ENCODE data around the gene LTA4H.

LTA4H gene

GRCh38 chr12:96057986-96058553 lies 22.7 kb upstream of the LTA4H start:
- no peak for DNase-seq (ENCODE audit: low spot score)

DNA sequence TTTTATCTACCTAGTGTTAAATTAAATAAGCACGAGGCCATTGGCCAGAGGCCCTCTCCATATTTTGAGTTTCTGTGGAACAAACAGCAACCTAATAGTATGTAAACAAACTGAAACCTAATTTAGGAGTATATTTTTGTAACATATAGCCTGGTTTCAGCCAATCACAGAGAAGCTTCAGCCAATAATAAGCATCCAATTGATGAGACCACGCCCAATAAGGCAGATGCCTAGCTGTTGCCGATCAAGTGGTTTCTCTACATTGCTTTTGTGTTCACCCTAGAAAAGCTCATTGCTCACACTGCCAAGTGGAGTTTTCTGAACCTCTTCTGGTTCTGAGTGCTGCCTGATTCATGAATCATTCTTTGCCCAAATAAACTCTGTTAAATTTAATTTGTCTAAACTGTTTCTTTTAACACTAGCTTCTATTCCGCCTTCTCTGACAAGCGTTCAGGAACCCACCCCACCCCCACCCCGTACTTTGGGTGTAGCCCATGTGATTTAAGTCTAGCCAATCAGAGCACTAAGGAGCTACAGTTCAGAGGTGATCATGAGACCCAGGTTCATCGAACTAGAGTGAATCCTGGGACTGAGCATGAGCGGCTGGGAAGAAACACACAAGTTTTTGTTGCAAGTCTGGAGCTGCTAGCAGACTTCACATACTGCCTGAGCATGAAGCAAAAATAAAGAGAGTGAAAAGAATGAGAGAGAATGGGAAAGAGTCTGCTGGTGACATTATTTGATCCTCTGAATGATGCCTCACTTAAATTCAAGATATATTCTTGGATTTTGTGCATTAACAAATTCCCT lies 21.5 kb upstream of the LTA4H start:
- no peak for DNase-seq (ENCODE audit: low spot score)

DNA sequence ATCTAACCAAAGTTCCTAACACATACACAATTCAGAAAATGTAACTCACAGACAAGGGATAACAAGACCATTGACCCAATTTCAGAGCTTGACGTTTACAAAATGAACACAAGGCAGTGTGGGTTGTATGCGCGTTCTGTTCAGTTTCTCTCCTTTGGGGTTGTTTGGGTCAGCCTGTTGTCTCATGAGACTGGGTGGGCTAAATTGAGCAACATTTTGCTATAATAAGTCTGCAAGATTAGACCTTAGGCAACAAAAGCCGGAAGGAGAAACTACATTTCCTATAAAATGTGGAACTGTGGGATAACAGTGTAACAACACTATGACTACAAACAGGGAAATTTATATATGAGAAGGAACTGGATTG lies 18.8 kb upstream of the LTA4H start:
- DNase-seq (ENCODE audit: low spot score): no peak

GRCh38 chr12:96053476-96054243 lies 18.3 kb upstream of the LTA4H start:
- DNase-seq (ENCODE audit: low spot score): no peak

DNA sequence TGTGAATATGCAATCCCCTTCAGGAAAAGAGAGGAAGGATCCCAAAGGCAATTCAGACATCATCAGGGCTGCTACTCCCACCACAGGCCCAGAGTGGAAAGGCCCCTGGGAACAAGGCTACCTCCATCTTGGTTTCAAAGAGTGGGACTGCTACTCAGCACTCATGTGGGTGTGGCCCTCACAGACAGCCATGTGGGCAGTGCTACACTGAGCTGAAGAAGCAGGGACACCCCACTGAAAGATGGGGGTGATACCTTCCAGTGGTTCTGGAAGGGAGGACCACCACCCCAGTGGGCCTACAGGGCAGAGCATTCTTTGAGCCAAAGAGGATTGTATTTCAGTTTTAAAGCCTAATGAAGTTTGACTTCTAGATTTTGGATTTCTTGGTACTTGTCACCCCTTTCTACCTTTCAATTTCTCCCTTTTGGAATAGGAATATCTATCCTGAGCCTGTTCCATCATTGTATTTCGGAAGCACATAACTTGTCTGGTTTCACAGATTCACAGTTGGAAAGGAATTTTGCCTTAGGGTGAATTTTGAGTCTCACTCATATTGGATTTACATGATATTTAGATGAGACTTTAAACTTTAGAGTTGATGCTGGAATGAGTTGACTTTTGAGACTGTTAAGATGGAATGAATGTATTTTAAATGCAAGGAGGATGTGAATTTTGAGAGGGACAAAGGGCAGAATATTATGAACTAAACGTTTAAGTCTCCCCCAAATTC lies 16.5 kb upstream of the LTA4H start:
- no peak for DNase-seq (ENCODE audit: low spot score)

- no peak for DNase-seq (ENCODE audit: low spot score)
Observed at GRCh38 chr12:96050139-96050538, 14.8 kb upstream of the LTA4H start.

GRCh38 chr12:96049101-96049500 lies 13.7 kb upstream of the LTA4H start:
- DNase-seq (ENCODE audit: low spot score): no peak

DNA sequence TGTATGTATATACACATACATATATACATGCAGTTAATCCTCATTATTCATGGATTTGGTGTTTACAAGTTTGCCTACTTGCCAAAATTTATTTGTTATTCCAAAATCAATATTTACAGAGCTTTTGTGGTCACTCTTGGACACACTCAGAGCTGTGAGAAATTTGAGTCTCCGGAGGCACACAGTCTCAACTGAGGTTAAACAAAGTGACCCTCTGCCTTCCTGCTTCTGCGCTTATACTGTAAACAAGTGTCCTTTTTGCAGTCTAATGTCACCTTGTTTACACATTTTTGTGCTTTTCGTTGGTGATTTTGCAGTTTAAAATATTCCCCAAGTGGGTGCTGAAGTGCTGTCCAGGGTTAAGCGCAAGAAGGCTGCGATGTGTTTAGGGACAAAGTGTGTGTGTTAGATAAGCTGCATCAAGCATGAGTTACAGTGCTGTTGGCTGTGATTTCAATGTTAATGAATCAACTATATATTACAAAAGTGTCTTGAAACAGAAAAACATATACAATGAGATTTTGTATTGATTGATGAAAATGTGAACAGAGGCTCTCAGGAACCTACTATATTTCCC lies 13.1 kb upstream of the LTA4H start:
- DNase-seq (ENCODE audit: low spot score): no peak

- no peak for DNase-seq (ENCODE audit: low spot score)
Observed at GRCh38 chr12:96047229-96048211, 12.1 kb upstream of the LTA4H start.

DNA sequence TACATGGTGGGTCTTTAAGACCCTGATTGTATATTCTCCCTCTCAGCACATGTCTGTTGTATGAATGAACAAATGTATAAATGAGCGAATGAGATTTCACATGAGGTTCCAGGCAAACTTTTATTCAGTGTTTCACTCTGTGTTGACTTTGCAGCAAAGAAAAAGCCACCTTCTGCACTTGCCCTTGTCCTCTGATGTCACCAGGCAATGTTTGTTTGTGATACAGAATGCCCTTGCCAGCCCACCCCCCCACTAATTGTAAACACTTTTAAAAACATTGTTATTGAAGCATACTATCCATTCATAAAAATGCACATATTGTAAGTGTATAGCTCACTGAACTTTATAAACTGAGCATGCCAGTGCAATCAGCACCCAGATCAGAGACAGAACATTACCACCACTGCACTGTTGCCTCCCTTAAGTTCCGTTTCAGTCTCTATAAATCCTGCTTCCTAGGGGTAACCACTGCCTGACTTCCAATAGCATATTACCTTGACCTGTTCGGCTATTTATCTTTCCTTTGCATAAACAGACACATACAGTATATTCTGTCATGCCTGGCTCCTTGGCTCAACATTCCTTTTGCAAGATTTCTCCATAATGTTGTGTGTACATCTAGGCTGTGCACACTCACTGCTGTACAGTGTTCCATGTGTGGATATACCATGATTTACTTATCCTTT lies 11.3 kb upstream of the LTA4H start:
- no peak for DNase-seq (ENCODE audit: low spot score)

DNA sequence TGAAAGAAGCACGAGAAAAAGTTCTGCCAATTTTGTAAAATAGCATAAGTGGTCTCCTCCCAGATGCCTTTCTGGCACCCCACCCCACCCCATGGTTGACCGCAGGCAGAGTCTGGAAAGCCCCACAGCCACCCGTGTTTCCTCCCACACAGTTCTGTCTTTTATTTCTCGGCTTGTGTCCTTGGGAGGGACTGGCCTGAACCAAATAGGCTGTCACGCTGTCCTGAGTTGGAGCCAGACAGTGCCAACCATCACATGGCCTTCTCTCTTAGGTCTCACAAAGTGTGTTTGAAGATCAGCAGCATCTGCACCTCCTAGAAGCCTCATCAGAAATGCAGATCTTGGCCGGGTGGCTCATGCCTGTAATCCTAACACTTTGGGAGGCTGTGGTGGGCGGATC lies 10.2 kb upstream of the LTA4H start:
- no peak for DNase-seq (ENCODE audit: low spot score)

DNA sequence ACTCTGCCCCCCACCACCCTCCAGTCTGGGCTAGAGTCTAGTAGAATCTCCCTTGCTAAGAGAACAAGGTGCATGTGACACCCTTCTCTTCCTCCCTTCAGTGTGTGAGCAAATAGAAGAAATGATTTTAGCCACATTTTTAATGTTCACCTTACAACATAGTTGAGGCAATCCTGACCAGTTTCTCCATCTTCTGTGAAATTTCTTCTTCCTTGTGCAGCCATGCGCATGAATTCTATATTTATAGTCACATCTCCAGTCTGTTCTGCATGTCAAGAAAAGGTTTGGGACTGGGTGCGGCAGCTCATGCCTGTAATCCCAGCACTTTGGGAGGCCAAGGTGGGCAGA lies 9.5 kb upstream of the LTA4H start:
- no peak for DNase-seq (ENCODE audit: low spot score)

DNA sequence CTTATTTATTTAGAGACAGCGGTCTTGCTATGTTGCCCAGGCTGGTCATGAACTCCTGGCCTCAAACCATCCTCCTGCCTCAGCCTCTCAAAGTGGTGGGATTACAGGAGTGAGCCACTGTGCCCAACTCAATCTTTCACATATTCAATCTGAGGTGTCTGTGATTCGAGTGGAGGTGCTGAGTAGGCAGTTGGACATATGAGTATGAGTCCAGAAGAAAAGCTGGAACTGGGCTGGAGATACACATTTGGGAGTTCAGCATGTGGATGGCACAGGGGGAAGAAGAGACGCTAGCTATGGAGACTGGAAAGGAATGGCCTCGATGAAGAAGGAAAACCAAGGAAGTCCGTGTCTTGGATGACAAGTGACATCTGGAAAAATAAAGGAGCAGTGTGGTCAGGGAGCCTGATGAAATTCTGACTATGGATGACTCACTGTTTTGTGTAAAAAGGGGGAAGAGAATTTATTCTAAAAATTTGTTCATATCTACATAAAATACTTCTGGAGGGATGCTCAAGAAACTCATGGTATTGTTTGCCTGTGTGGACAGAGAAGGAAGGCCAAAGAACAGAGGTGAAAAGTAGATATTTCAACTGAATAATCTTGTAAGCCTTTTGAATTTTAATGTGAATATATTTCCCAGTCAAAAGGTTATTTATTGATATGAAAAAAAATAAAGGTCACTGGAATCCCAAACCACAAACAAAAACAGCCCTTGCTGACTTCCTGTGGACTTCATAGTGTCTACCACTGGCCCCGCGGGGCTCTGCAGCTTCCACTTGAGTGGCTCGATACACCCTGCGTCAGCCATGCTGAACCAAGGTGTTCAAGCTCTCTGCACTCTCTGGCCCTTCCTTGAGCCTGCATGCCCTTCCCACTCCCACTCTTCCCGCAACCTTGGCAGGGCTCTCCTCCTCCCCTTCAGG lies 8.9 kb upstream of the LTA4H start:
- DNase-seq (ENCODE audit: low spot score): no peak

DNA sequence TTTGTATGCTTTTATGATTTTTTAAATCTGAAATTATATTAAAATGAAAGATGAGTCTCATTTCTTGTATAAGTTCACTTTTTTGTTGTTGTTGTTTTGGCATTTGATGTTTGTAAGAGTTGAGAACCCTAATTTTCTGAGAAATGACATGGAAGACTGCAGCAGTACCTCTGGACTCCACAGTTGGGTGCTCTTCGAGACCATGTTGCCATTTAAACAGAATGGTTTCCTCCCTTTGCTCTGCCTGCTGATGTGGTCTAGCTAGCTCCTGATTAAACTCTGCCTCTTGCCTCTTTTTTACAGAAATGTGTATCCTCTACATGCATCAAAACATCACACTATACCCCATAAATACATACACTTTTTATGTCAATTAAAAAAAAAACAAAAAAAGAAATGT lies 5.8 kb upstream of the LTA4H start:
- DNase-seq (ENCODE audit: low spot score): no peak

- DNase-seq (ENCODE audit: low spot score): no peak
Observed at GRCh38 chr12:96040305-96041133, 5.1 kb upstream of the LTA4H start.

DNA sequence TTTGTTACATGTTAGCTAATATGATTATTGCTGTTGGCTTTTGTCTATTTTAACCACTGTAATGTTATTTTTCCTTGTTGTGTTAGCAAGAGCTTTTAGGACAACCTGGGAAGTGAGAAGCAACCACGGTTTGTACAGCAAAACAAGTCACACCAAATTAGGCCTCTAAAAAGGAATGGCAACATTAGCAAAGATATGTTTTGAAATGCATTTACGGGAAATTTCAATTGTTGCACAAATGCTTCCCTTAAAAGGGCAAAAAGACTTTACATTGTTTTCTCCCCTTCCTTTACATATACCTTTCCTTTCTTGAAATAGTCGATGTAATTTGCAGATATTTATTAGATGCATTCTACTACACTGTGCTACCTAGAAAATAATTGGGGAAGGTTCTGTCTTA lies 4.1 kb upstream of the LTA4H start:
- DNase-seq (ENCODE audit: low spot score): no peak

GRCh38 chr12:96036765-96037455 lies 1.5 kb upstream of the LTA4H start:
- no peak for DNase-seq (ENCODE audit: low spot score)
